GM23338 (cell line): ENCODE data around the gene PRKD1.

Source experiments
- ETS1 ChIP-seq: IDR thresholded peaks from 2 replicates; pipeline ENCODE4 v1.6.1; 2016; ENCODE audit warnings: antibody characterized with exemption
- EZH2 ChIP-seq: fragments of 200-600 bp; sonication (generic); IDR thresholded peaks from one replicate; pipeline ENCODE4 v1.8.0; 2017; ENCODE audit warnings: antibody characterized with exemption, mild to moderate bottlenecking, low read depth; ENCODE audit not compliant: unreplicated experiment
- REST ChIP-seq: IDR thresholded peaks from one replicate; pipeline ENCODE4 v1.6.1; 2018; ENCODE audit warnings: antibody characterized with exemption; ENCODE audit not compliant: unreplicated experiment
- TF ChIP-seq, protein P1 (sequence below), 2 experiments: fragments of 200-600 bp in 1 of 2; sonication (generic) in 1 of 2; conservative IDR thresholded peaks; 2 replicates each; pipeline versions ENCODE4 v1.5.1 to v1.6.1; 2016 to 2017; ENCODE audit warnings: antibody characterized with exemption in 2 of 2, low read depth in 2 of 2, mild to moderate bottlenecking in 2 of 2, moderate library complexity in 1 of 2

GRCh38 chr14:29822430-29822709, 105.3 kb downstream of the PRKD1 start:
- TF ChIP-seq, protein P1, sequence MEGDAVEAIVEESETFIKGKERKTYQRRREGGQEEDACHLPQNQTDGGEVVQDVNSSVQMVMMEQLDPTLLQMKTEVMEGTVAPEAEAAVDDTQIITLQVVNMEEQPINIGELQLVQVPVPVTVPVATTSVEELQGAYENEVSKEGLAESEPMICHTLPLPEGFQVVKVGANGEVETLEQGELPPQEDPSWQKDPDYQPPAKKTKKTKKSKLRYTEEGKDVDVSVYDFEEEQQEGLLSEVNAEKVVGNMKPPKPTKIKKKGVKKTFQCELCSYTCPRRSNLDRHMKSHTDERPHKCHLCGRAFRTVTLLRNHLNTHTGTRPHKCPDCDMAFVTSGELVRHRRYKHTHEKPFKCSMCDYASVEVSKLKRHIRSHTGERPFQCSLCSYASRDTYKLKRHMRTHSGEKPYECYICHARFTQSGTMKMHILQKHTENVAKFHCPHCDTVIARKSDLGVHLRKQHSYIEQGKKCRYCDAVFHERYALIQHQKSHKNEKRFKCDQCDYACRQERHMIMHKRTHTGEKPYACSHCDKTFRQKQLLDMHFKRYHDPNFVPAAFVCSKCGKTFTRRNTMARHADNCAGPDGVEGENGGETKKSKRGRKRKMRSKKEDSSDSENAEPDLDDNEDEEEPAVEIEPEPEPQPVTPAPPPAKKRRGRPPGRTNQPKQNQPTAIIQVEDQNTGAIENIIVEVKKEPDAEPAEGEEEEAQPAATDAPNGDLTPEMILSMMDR (conservative IDR thresholded peaks at IDR 0.05; ENCODE audit: low read depth in 2 of 2), result no peak
- TF ChIP-seq REST (no peak), ETS1 (no peak), EZH2 (no peak)
